Neural progenitor cell (in vitro differentiated cells): Measurements from ENCODE around the gene SHISA5.

Experiments
- EZH2 ChIP-seq: fragments of 200-600 bp; sonication (generic); IDR thresholded peaks from 2 replicates; pipeline ENCODE4 v1.6.1; 2017; ENCODE audit warnings: antibody characterized with exemption, mild to moderate bottlenecking, moderate library complexity
- EZH2phosphoT487 ChIP-seq: fragments of 200-600 bp; sonication (generic); IDR thresholded peaks from 2 replicates; pipeline ENCODE4 v1.6.1; 2017; ENCODE audit warnings: antibody characterized with exemption

GRCh38 chr3:48472673-48472922 is 31.4 kb downstream of the SHISA5 start:
- TF ChIP-seq EZH2 (no peak), EZH2phosphoT487 (no peak)
